ENCODE data around the gene TNP1.

- no peak for TF ChIP-seq CTCF (IDR thresholded peaks at IDR 0.05)
- TF ChIP-seq EP300 (IDR thresholded peaks at IDR 0.05) = no peak
- TF ChIP-seq POLR2AphosphoS5 (IDR thresholded peaks at IDR 0.05) = no peak
Measured at GRCh38 chr2:216866515-216867095, 6.7 kb upstream of the TNP1 start.

Data from suprapubic skin (tissue), 4 donors.